ENCODE measurements around the gene CCDC90B.

GRCh38 chr11:83222499-83222898, 63.7 kb downstream of the CCDC90B start:
- TF ChIP-seq, protein P1, sequence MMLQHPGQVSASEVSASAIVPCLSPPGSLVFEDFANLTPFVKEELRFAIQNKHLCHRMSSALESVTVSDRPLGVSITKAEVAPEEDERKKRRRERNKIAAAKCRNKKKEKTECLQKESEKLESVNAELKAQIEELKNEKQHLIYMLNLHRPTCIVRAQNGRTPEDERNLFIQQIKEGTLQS (CRISPR knock-in tag; IDR thresholded peaks at IDR 0.05): no peak
- TF ChIP-seq JUN (CRISPR knock-in tag; IDR thresholded peaks at IDR 0.05) (no peak), ZNF33B (CRISPR knock-in tag; IDR thresholded peaks at IDR 0.05) (no peak), ZBTB10 (CRISPR knock-in tag; IDR thresholded peaks at IDR 0.05; ENCODE audit: borderline replicate concordance) (no peak), JUND (CRISPR knock-in tag; IDR thresholded peaks at IDR 0.05) (no peak), MYC (CRISPR knock-in tag; IDR thresholded peaks at IDR 0.05; ENCODE audit: borderline replicate concordance) (no peak), KAT7 (CRISPR knock-in tag; IDR thresholded peaks at IDR 0.05; ENCODE audit: borderline replicate concordance) (no peak), POLR2A (IDR thresholded peaks at IDR 0.05; ENCODE audit: insufficient read depth in 1 of 2, low read depth in 2 of 2, low read length in 2 of 2) (no peak), POLR2AphosphoS5 (IDR thresholded peaks at IDR 0.05; ENCODE audit: low read depth, low read length) (no peak), RBFOX2 (IDR thresholded peaks at IDR 0.05; ENCODE audit: low read depth, low read length) (no peak), ZBTB8A (CRISPR knock-in tag; IDR thresholded peaks at IDR 0.05; ENCODE audit: borderline replicate concordance, low read depth) (no peak), ZZZ3 (CRISPR knock-in tag; IDR thresholded peaks at IDR 0.05; ENCODE audit: borderline replicate concordance) (no peak)
- TF ChIP-seq, protein P2, sequence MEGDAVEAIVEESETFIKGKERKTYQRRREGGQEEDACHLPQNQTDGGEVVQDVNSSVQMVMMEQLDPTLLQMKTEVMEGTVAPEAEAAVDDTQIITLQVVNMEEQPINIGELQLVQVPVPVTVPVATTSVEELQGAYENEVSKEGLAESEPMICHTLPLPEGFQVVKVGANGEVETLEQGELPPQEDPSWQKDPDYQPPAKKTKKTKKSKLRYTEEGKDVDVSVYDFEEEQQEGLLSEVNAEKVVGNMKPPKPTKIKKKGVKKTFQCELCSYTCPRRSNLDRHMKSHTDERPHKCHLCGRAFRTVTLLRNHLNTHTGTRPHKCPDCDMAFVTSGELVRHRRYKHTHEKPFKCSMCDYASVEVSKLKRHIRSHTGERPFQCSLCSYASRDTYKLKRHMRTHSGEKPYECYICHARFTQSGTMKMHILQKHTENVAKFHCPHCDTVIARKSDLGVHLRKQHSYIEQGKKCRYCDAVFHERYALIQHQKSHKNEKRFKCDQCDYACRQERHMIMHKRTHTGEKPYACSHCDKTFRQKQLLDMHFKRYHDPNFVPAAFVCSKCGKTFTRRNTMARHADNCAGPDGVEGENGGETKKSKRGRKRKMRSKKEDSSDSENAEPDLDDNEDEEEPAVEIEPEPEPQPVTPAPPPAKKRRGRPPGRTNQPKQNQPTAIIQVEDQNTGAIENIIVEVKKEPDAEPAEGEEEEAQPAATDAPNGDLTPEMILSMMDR (CRISPR knock-in tag; IDR thresholded peaks at IDR 0.05): no peak
- TF ChIP-seq, protein P3, sequence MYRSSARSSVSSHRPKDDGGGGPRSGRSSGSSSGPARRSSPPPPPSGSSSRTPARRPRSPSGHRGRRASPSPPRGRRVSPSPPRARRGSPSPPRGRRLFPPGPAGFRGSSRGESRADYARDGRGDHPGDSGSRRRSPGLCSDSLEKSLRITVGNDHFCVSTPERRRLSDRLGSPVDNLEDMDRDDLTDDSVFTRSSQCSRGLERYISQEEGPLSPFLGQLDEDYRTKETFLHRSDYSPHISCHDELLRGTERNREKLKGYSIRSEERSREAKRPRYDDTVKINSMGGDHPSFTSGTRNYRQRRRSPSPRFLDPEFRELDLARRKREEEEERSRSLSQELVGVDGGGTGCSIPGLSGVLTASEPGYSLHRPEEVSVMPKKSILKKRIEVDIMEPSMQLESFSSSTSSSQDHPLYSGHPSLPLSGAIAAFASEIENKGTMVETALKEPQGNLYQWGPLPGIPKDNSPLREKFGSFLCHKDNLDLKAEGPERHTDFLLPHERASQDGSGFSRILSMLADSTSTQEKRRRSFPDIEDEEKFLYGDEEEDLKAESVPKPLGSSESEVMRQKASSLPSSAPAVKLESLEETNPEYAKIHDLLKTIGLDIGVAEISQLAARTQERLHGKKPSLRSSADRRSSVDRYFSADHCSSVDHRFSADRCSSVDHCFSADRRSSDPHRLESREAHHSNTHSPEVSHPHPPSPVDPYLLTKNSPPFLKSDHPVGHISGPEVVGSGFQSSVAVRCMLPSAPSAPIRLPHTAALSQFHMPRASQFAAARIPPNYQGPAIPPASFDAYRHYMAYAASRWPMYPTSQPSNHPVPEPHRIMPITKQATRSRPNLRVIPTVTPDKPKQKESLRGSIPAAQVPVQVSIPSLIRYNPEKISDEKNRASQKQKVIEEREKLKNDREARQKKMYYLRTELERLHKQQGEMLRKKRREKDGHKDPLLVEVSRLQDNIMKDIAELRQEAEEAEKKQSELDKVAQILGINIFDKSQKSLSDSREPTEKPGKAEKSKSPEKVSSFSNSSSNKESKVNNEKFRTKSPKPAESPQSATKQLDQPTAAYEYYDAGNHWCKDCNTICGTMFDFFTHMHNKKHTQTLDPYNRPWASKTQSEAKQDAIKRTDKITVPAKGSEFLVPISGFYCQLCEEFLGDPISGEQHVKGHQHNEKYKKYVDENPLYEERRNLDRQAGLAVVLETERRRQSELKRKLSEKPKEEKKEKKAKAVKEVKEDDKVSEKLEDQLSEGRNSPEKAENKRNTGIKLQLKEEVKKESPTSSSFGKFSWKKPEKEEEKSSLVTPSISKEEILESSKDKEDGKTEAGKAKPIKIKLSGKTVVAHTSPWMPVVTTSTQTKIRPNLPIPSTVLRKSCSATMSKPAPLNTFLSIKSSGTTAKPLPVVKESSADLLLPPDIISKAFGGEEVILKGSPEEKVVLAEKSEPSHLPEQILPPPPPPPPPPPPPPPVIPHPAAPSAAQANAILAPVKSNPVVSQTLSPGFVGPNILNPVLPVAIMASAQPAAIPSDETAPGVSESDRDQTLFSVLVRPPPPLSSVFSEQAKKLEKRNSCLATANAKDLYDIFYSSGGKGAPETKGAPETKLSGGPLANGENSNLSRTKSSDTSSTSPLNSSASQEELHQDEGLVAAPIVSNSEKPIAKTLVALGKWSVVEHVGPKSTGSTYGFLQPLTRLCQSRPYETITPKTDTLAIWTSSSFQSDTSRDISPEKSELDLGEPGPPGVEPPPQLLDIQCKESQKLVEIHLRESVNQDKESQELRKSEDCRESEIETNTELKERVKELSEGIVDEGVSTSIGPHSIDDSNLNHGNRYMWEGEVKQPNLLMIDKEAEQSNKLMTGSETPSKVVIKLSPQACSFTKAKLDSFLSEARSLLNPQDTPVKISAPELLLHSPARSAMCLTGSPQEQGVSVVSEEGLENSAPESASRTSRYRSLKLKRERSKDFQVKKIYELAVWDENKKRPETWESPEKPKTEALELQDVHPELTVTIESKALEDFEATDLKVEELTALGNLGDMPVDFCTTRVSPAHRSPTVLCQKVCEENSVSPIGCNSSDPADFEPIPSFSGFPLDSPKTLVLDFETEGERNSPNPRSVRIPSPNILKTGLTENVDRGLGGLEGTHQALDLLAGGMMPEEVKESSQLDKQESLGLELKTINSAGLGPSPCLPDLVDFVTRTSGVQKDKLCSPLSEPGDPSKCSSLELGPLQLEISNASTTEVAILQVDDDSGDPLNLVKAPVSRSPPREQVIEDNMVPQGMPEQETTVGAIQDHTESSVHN (CRISPR knock-in tag; IDR thresholded peaks at IDR 0.05): no peak

Data from HepG2 (cell line).